Fibroblast of lung (primary cell): ENCODE measurements around the gene PPP6R3. TPM values are rescaled to one million over a fixed set of nuclear protein-coding genes. Genes with fewer than 3 reads are reported as not detected.

Experiments used
- DNase-seq, 2 donors: peaks; one replicate each; pipeline versions ENCODE4 v3.0.0 to v3.0.0-alpha.2; 2010; ENCODE audit warnings: low read depth in 2 of 2
- H2AFZ ChIP-seq: 2 replicates; pipeline ENCODE4 v1.5.1; 2012; ENCODE audit warnings: low read length, control low read depth, inconsistent platforms
- H3K27ac ChIP-seq: 2 replicates; pipeline ENCODE4 v1.5.1; 2011; ENCODE audit warnings: low read length, control low read depth; ENCODE audit not compliant: insufficient read depth
- H3K27me3 ChIP-seq: 2 replicates; pipeline ENCODE4 v1.5.1; 2011; ENCODE audit warnings: mild to moderate bottlenecking, low read length; ENCODE audit not compliant: control insufficient read depth, insufficient read depth
- H3K36me3 ChIP-seq: 2 replicates; pipeline ENCODE4 v1.5.1; 2011; ENCODE audit warnings: low read length; ENCODE audit not compliant: control insufficient read depth, insufficient read depth
- H3K4me1 ChIP-seq: 2 replicates; pipeline ENCODE4 v1.5.1; 2011; ENCODE audit warnings: low read length; ENCODE audit not compliant: control insufficient read depth, insufficient read depth; ENCODE audit errors: extremely low read depth
- H3K4me2 ChIP-seq: 2 replicates; pipeline ENCODE4 v1.5.1; 2011; ENCODE audit warnings: low read length, control low read depth; ENCODE audit not compliant: insufficient read depth; ENCODE audit errors: extremely low read depth
- H3K4me3 ChIP-seq, 4 experiments: fragments of 200-600 bp in 1 of 4; sonication (generic) in 1 of 4; replicated peaks in 1 of 4; 2 replicates each; pipeline ENCODE4 v1.5.1; 2011 to 2016; ENCODE audit warnings: low read length in 4 of 4, low read depth in 3 of 4, mild to moderate bottlenecking in 3 of 4, control low read depth in 2 of 4, inconsistent platforms in 1 of 4, mixed read lengths in 1 of 4; ENCODE audit not compliant: insufficient read depth in 1 of 4; ENCODE audit errors: control extremely low read depth in 1 of 4
- H3K79me2 ChIP-seq: 2 replicates; pipeline ENCODE4 v1.5.1; 2012; ENCODE audit warnings: mild to moderate bottlenecking, low read length, inconsistent platforms; ENCODE audit not compliant: control insufficient read depth, insufficient read depth
- H3K9ac ChIP-seq: 2 replicates; pipeline ENCODE4 v1.5.1; 2011; ENCODE audit warnings: mild to moderate bottlenecking, low read length, control low read depth; ENCODE audit not compliant: insufficient read depth
- H3K9me3 ChIP-seq: 2 replicates; pipeline ENCODE4 v1.5.1; 2012; ENCODE audit warnings: low read depth, low read length; ENCODE audit not compliant: control insufficient read depth, insufficient read depth
- H4K20me1 ChIP-seq: 2 replicates; pipeline ENCODE4 v1.5.1; 2011; ENCODE audit warnings: low read length; ENCODE audit not compliant: control insufficient read depth, insufficient read depth; ENCODE audit errors: extremely low read depth
- EZH2 ChIP-seq: IDR thresholded peaks from 2 replicates; pipeline ENCODE4 v1.5.1; 2012; ENCODE audit warnings: low read length, control low read depth, mild to moderate bottlenecking; ENCODE audit errors: missing control alignments
- polyA plus RNA-seq, 2 donors: library from polyadenylated mRNA; depleted of rRNA in 1 of 2; stranded (reverse) in 1 of 2; unstranded in 1 of 2; fragments of >200 nt; gene quantifications; 2 replicates each; pipeline ENCODE4 v1.2.1, GENCODE V29; 2011 to 2012; ENCODE audit warnings: missing spikeins in 1 of 2
- total RNA-seq: library from RNA; depleted of rRNA; stranded (reverse); fragments of >200 nt; gene quantifications from 2 replicates; pipeline ENCODE4 v1.2.1, GENCODE V29; 2014
- TF ChIP-seq, protein P1 (sequence below), 2 donors: IDR thresholded peaks in 1 of 2; conservative IDR thresholded peaks in 1 of 2; 1 replicate in 1 of 2; 2 replicates in 1 of 2; pipeline ENCODE4 v1.5.1; 2011 to 2012; ENCODE audit warnings: low read length in 2 of 2, control low read depth in 1 of 2, inconsistent platforms in 1 of 2, low read depth in 1 of 2, mild to moderate bottlenecking in 1 of 2

The PPP6R3 gene
- total and polyA plus RNA-seq, 2 donors (not counting 1 experiment from before 2014, with no cell fraction given) = 44.2 to 120 TPM

DNA sequence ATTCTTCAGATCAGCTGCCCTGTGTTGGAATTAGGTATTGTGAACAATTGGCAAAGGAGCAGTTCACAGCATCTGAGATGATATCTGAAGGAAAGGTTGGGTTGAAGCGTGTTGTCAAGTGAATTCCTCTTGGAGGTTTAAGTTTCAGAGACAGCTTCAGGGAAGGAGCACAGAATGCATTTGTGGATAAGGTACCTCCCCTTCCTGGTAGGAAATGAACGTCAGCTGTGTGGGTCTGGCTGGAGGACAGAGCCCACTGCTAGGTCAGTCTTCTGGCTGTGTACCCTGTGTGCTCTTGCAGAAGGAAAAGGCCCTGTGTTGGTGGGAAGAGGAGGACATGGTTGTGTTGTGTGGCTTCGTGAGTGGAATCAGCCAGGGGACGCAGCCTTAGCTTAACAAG lies 135.7 kb downstream of the PPP6R3 start:
- Histone ChIP-seq H3K9me3 (no peaks in the 10 kb centered on the region), H4K20me1 (no peaks in the 10 kb centered on the region), H3K4me3 (no peak overlapping the region), H3K4me2 (no peak overlapping the region), H3K27me3 (no peaks in the 10 kb centered on the region), H3K27ac (no peak overlapping the region), H3K4me1 (no peaks in the 10 kb centered on the region), H2AFZ (no peak overlapping the region), H3K36me3 (peaks cover 20% of the 10 kb centered on the region), H3K9ac (no peak overlapping the region), H3K79me2 (no peaks in the 10 kb centered on the region)
- DNase-seq = no peak
- TF ChIP-seq EZH2 = no peak
- TF ChIP-seq, protein P1, sequence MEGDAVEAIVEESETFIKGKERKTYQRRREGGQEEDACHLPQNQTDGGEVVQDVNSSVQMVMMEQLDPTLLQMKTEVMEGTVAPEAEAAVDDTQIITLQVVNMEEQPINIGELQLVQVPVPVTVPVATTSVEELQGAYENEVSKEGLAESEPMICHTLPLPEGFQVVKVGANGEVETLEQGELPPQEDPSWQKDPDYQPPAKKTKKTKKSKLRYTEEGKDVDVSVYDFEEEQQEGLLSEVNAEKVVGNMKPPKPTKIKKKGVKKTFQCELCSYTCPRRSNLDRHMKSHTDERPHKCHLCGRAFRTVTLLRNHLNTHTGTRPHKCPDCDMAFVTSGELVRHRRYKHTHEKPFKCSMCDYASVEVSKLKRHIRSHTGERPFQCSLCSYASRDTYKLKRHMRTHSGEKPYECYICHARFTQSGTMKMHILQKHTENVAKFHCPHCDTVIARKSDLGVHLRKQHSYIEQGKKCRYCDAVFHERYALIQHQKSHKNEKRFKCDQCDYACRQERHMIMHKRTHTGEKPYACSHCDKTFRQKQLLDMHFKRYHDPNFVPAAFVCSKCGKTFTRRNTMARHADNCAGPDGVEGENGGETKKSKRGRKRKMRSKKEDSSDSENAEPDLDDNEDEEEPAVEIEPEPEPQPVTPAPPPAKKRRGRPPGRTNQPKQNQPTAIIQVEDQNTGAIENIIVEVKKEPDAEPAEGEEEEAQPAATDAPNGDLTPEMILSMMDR (conservative IDR thresholded peaks at IDR 0.05 in 1 of 2, IDR thresholded peaks at IDR 0.05 in 1 of 2; ENCODE audit: low read depth in 1 of 2, low read length in 2 of 2) = no peak

DNA sequence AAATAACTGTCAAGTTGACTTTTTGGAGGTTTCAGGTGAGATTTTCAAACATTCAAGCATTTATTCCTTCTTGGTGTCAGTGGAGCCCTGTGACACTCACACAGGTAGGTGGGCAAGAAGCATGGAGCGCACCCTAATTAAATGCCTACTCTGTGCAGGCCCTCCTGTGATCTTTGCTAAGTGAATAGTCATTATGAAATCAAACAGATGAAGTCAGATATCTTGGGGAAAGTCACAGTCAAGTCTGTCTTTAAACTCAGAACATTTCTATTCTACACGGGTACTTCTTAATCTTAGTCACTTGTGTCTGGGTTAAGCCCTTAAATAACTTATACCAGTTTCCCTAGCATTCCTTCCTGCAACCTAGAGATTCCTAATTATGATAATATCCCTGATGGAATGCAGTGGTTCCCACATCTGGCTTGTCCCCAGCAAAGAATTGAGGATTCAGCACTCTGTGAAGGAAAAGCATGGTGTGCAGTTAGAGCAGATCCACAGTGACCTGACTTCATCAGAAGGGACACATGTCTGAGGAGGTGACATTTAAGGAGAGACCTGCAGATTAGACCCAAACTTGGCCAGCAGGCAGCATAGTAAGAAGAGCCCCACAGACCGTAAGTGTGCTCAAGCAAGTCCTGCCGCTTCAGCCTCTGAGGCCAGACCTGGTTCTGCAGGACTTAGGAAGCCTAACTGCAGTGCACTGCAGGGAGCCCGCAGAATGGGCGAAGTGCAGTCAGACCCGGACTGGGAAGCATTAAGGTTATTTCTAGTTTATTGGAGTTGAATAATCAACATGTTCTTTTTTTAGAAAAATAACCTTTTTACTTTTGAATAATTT lies 138.5 kb downstream of the PPP6R3 start:
- TF ChIP-seq, protein P1 (conservative IDR thresholded peaks at IDR 0.05 in 1 of 2, IDR thresholded peaks at IDR 0.05 in 1 of 2; ENCODE audit: low read depth in 1 of 2, low read length in 2 of 2) = no peak
- TF ChIP-seq EZH2 = no peak
- Histone ChIP-seq H3K27me3 (no peaks in the 10 kb centered on the region), H4K20me1 (no peaks in the 10 kb centered on the region), H2AFZ (no peak overlapping the region), H3K27ac (no peak overlapping the region), H3K4me3 (no peak overlapping the region), H3K79me2 (no peaks in the 10 kb centered on the region), H3K4me2 (no peak overlapping the region), H3K4me1 (no peaks in the 10 kb centered on the region), H3K9me3 (no peaks in the 10 kb centered on the region), H3K36me3 (peaks cover 25% of the 10 kb centered on the region), H3K9ac (no peak overlapping the region)
- peak in 1 of 2 donors; percentile 59 for DNase-seq

DNA sequence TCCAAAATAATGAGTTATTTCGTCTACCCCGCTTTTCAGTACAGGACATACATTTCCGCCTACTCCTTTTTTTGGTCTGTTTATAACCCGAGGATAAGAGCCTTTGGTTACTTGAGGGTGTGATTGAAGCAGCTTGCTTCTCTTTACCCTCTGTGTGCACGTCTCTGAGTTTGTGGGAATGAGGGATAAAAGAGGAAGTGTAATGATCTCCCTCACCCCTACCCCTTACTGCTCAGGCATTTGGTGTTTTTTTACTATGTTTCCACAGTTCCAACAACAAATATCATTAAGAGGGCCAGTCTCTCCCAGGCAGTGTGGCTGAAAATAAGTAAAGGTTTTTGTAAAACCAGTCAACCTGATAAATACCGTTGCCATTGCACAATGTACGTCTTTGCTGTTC lies 140.6 kb downstream of the PPP6R3 start:
- no peak for DNase-seq
- Histone ChIP-seq H3K27ac (no peak overlapping the region), H2AFZ (no peak overlapping the region), H4K20me1 (no peaks in the 10 kb centered on the region), H3K79me2 (no peaks in the 10 kb centered on the region), H3K4me1 (no peaks in the 10 kb centered on the region), H3K4me3 (no peak overlapping the region), H3K9me3 (no peaks in the 10 kb centered on the region), H3K27me3 (no peaks in the 10 kb centered on the region), H3K4me2 (no peak overlapping the region), H3K9ac (no peak overlapping the region), H3K36me3 (peaks cover 24% of the 10 kb centered on the region)
- no peak for TF ChIP-seq EZH2
- TF ChIP-seq, protein P1 (conservative IDR thresholded peaks at IDR 0.05 in 1 of 2, IDR thresholded peaks at IDR 0.05 in 1 of 2; ENCODE audit: low read depth in 1 of 2, low read length in 2 of 2) = no peak
